ENCODE measurements around the gene TIRAP. TPM values are rescaled to one million over a fixed set of nuclear protein-coding genes. Genes with fewer than 3 reads are reported as not detected.

Gene TIRAP, protein sequence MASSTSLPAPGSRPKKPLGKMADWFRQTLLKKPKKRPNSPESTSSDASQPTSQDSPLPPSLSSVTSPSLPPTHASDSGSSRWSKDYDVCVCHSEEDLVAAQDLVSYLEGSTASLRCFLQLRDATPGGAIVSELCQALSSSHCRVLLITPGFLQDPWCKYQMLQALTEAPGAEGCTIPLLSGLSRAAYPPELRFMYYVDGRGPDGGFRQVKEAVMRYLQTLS
- total RNA-seq = 10 to 100 TPM in 1 of 2 donors, 1 to 10 TPM in 1; 8.3 to 13.5 TPM

DNA sequence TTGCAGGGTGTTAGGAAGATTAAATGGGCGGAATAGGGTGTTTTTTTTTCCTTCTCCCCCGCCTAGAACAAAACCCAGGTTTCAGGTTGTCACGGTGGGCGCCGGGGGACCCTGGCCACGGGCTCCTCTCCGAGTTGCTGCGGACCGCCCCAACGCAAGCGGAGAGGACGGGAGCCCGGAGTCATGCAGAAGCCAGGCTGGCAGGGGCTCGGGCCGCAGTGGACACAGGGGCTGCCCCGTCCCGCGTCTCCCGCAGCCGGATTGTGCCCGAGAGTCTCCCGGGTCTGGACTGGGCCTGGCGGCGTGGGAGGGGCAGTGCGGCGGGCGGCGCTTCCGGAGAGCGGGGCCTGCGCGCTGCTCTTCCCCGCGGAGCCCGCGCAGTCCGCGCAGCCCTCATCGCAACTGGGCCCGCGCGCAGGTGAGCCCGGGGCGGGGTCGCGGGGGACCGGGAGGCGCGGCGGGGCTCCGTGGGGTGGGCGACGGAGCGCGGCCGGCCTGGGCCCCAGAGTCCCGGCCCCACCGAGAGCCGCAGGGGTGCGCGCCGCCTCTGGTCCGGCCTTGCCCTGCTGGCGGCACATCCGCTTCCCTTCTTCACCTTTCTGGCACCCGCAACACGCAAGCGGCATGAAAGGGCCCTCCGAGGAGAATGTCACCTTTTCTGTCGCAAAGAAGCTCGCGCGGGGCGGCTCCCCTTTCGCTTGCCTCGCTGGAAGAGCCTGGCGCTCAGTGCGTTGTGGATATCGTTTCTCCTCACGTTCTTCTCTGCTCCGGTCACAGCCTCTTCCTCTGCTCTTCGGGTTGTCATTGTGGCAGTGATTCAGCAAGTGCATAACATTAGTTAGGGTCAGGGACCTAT lies at the start of gene TIRAP:
Gene TIRAP, plus strand, starts transcription at position 358 of the 856 bp plus-strand sequence. CDS start 7,802 bp downstream, outside the sequence.
- peak; percentile 70 to 75 (median 73) for DNase-seq
- Histone ChIP-seq H3K27ac (peak within 1 kb of the TSS; percentile 80 to 94 (median 86)), H3K4me3 (peak within 1 kb of the TSS; percentile 8 to 60), H3K27me3 (no peaks in the 10 kb centered on the region), H3K4me1 (peaks cover 26% of the 10 kb centered on the region), H3K9me3 (no peaks in the 10 kb centered on the region), H3K36me3 (replicated peaks in 1 of 2; ENCODE audit: insufficient read depth in 1 of 2, low read depth in 2 of 2) (no peaks in the 10 kb centered on the region)
- WGBS, 2 donors = 0 to 2% methylated on average over 23 to 79 of the region's 82 CpGs
- peak; percentile 89 for ATAC-seq
- intact Hi-C loops (cut with DNase I) = no loop called here
- peak; percentile 70 to 84 (median 80) for TF ChIP-seq POLR2A (IDR thresholded peaks at IDR 0.05)
- TF ChIP-seq, protein P1, sequence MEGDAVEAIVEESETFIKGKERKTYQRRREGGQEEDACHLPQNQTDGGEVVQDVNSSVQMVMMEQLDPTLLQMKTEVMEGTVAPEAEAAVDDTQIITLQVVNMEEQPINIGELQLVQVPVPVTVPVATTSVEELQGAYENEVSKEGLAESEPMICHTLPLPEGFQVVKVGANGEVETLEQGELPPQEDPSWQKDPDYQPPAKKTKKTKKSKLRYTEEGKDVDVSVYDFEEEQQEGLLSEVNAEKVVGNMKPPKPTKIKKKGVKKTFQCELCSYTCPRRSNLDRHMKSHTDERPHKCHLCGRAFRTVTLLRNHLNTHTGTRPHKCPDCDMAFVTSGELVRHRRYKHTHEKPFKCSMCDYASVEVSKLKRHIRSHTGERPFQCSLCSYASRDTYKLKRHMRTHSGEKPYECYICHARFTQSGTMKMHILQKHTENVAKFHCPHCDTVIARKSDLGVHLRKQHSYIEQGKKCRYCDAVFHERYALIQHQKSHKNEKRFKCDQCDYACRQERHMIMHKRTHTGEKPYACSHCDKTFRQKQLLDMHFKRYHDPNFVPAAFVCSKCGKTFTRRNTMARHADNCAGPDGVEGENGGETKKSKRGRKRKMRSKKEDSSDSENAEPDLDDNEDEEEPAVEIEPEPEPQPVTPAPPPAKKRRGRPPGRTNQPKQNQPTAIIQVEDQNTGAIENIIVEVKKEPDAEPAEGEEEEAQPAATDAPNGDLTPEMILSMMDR (IDR thresholded peaks at IDR 0.05) = peak in 5 of 7 experiments; percentile 7 to 50 (median 36)

DNA sequence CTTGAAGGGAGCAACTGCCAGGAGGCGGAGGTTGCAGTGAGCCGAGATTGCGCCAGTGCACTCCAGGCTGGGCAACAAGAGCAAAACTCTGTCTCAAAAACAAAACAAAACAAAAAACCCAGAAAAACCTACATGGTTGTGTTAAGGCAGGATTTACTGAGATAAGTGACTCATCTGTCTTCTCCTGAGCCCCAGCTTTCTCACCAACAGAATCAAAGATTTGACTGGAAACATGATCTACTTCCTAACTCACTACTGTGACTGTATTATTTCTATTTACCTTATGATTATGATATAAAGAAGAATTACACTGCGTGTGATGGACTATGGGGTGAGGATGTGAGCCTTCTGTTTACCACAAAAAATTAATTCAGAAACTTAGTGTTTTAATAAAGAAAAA lies 49.5 kb upstream of the TIRAP start:
- Histone ChIP-seq H3K9me3 (no peaks in the 10 kb centered on the region), H3K4me1 (peaks cover 12% of the 10 kb centered on the region), H3K27me3 (no peaks in the 10 kb centered on the region), H3K27ac (no peak overlapping the region), H3K36me3 (replicated peaks in 1 of 2; ENCODE audit: insufficient read depth in 1 of 2, low read depth in 2 of 2) (no peaks in the 10 kb centered on the region), H3K4me3 (no peak overlapping the region)
- ATAC-seq (no peak), DNase-seq (no peak)
- 94 to 99% methylated on average over 4 of the region's 4 CpGs for WGBS, 2 donors
- TF ChIP-seq POLR2A (IDR thresholded peaks at IDR 0.05) = no peak
- TF ChIP-seq, protein P1 (IDR thresholded peaks at IDR 0.05) = no peak
- intact Hi-C loops (cut with DNase I) = no loop called here

DNA sequence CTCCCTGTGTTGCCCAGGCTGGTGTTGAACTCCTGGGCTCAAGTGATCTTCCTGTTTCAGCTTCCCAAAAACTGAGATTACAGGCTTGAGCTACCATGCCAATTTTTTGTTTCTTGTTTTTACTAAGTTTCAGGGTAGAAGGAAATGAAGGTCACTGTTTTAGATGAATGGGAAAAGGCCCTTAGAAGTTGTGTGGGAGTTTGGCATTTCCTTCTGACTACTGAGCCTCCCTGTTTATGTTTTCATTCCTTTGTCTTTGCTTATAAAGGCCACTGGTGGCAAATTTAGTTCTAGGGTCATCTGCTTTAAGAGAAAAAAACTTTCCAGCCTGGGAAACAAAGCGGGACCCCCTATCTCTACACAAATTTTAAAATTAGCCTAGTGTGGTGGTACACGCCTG lies 36.3 kb upstream of the TIRAP start:
- ATAC-seq (no peak), DNase-seq (no peak)
- H3K4me1 ChIP-seq = no peaks in the 10 kb centered on the region
- intact Hi-C loops (cut with DNase I) = no loop called here
- no peak overlapping the region for H3K4me3 ChIP-seq
- TF ChIP-seq, protein P1 (IDR thresholded peaks at IDR 0.05) = no peak
- no peak for TF ChIP-seq POLR2A (IDR thresholded peaks at IDR 0.05)
- no peak overlapping the region for H3K27ac ChIP-seq
- H3K27me3 ChIP-seq = no peaks in the 10 kb centered on the region
- WGBS, 2 donors = 80 to 93% methylated on average over 2 of the region's 2 CpGs
- H3K36me3 ChIP-seq (replicated peaks in 1 of 2; ENCODE audit: insufficient read depth in 1 of 2, low read depth in 2 of 2) = peaks cover 0 to 8% of the 10 kb centered on the region in 2 donors
- H3K9me3 ChIP-seq = no peaks in the 10 kb centered on the region

DNA sequence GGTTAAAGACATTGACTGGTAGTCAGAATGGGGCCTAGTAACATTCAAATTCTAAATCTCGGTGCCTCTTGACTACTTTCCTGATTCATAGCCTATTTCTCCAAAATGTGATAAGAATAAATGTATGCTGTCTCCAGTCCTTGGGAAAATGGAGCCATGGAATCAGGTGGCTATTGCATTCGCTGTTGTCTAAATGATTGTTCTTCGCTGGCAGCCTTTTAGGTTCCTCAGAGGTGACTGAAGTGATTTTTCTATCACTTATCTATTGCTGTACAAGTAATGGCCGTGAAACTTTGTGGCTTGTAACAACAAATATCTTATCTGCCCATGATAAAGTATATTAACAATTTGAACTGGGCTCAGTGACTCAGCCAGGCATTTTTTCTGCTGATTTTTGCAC lies 29.6 kb upstream of the TIRAP start:
- peak; percentile 15 for ATAC-seq
- Histone ChIP-seq H3K4me3 (no peak overlapping the region), H3K36me3 (replicated peaks in 1 of 2; ENCODE audit: insufficient read depth in 1 of 2, low read depth in 2 of 2) (peaks cover 0 to 1% of the 10 kb centered on the region in 2 donors), H3K4me1 (peaks cover 12% of the 10 kb centered on the region), H3K27ac (no peak overlapping the region), H3K9me3 (no peaks in the 10 kb centered on the region), H3K27me3 (no peaks in the 10 kb centered on the region)
- WGBS, 2 donors = 36 to 38% methylated on average over 4 of the region's 4 CpGs
- intact Hi-C loops (cut with DNase I) = no loop called here
- no peak for TF ChIP-seq POLR2A (IDR thresholded peaks at IDR 0.05)
- TF ChIP-seq, protein P1 (IDR thresholded peaks at IDR 0.05) = no peak
- DNase-seq = no peak
